ENCODE results near the gene SYT1.

GRCh38 chr12:78824918-78825317 is 39.7 kb upstream of the SYT1 start:
- TF ChIP-seq CTCF (IDR thresholded peaks at IDR 0.05; ENCODE audit: insufficient read depth, low read length) = no peak
- no peak for TF ChIP-seq GABPA (IDR thresholded peaks at IDR 0.05; ENCODE audit: low read depth)
